HCEC 1CT (cell line): ENCODE measurements around the gene SYPL1.

ENCODE experiments used
- DNase-seq: peaks from one replicate; pipeline ENCODE4 v3.0.0-alpha.2; 2017

SYPL1 gene

GRCh38 chr7:106064771-106065574, 47.1 kb downstream of the SYPL1 start:
- DNase-seq: peak; percentile 92

GRCh38 chr7:106064316-106064715, 47.8 kb downstream of the SYPL1 start:
- no peak for DNase-seq

GRCh38 chr7:106063692-106064091, 48.4 kb downstream of the SYPL1 start:
- no peak for DNase-seq

GRCh38 chr7:106063024-106063423, 49.1 kb downstream of the SYPL1 start:
- no peak for DNase-seq

- no peak for DNase-seq
Measured at GRCh38 chr7:106062521-106062931, 49.6 kb downstream of the SYPL1 start.

- DNase-seq: no peak
Measured at GRCh38 chr7:106062006-106062405, 50.1 kb downstream of the SYPL1 start.

GRCh38 chr7:106061301-106061979, 50.7 kb downstream of the SYPL1 start:
- no peak for DNase-seq

GRCh38 chr7:106060394-106060920, 51.7 kb downstream of the SYPL1 start:
- no peak for DNase-seq

- peak; percentile 26 for DNase-seq
Measured at GRCh38 chr7:106059556-106059955, 52.6 kb downstream of the SYPL1 start.

- DNase-seq: no peak
Measured at GRCh38 chr7:106058928-106059324, 53.2 kb downstream of the SYPL1 start.

- no peak for DNase-seq
Measured at GRCh38 chr7:106057962-106058927, 53.9 kb downstream of the SYPL1 start.

GRCh38 chr7:106057204-106057961, 54.7 kb downstream of the SYPL1 start:
- no peak for DNase-seq

- peak; percentile 52 for DNase-seq
Measured at GRCh38 chr7:106056513-106057203, 55.5 kb downstream of the SYPL1 start.

GRCh38 chr7:106054971-106055532, 57.1 kb downstream of the SYPL1 start:
- no peak for DNase-seq

- DNase-seq: no peak
Measured at GRCh38 chr7:106054156-106054910, 57.8 kb downstream of the SYPL1 start.

GRCh38 chr7:106053109-106053508, 59.0 kb downstream of the SYPL1 start:
- DNase-seq: no peak

GRCh38 chr7:106052681-106053080, 59.4 kb downstream of the SYPL1 start:
- DNase-seq: no peak

GRCh38 chr7:106050746-106051117, 61.4 kb downstream of the SYPL1 start:
- DNase-seq: peak; percentile 65

- peak; percentile 71 for DNase-seq
Measured at GRCh38 chr7:106050002-106050745, 61.9 kb downstream of the SYPL1 start.
